ENCODE results near the gene ENOX1. TPM values are rescaled to one million over a fixed set of nuclear protein-coding genes. Genes with fewer than 3 reads are reported as not detected.
A peak's percentile ranks its signal among the peaks of the same experiment; 100 is the strongest.

ENOX1 gene
- total and polyA plus RNA-seq, 8 donors: 0.23 to 2.0 (median 0.94) TPM

- FAIRE-seq (no peak), DNase-seq (no peak), ATAC-seq (peak in 1 of 4 donors; percentile 45)
- WGBS, 2 donors: 45 to 60% methylated on average over 4 of the region's 4 CpGs
- H3K9me3 ChIP-seq: no peaks in the 10 kb centered on the region
- no peak overlapping the region for H3K4me3 ChIP-seq
- H3K27ac ChIP-seq: no peak overlapping the region
- no peaks in the 10 kb centered on the region for H3K4me1 ChIP-seq
- no peak for TF ChIP-seq CTCF (IDR thresholded peaks at IDR 0.05)
- intact Hi-C loops (cut with DNase I): no loop called here
- no peaks in the 10 kb centered on the region for H3K27me3 ChIP-seq
- H3K36me3 ChIP-seq: no peaks in the 10 kb centered on the region
Observed at GRCh38 chr13:43196086-43196621, 590.6 kb downstream of the ENOX1 start.

GRCh38 chr13:43195551-43195950 lies 591.2 kb downstream of the ENOX1 start:
- H3K4me3 ChIP-seq: no peak overlapping the region
- H3K9me3 ChIP-seq: no peaks in the 10 kb centered on the region
- WGBS, 2 donors: 74 to 77% methylated on average over 4 of the region's 4 CpGs
- no peaks in the 10 kb centered on the region for H3K27me3 ChIP-seq
- intact Hi-C loops (cut with DNase I): no loop called here
- ATAC-seq (no peak), DNase-seq (no peak), FAIRE-seq (no peak)
- H3K27ac ChIP-seq: no peak overlapping the region
- H3K36me3 ChIP-seq: no peaks in the 10 kb centered on the region
- TF ChIP-seq CTCF (IDR thresholded peaks at IDR 0.05): no peak
- no peaks in the 10 kb centered on the region for H3K4me1 ChIP-seq

GRCh38 chr13:43195112-43195511 lies 591.7 kb downstream of the ENOX1 start:
- intact Hi-C loops (cut with DNase I): no loop called here
- H3K4me1 ChIP-seq: no peaks in the 10 kb centered on the region
- ATAC-seq (no peak), FAIRE-seq (no peak), DNase-seq (no peak)
- H3K36me3 ChIP-seq: no peaks in the 10 kb centered on the region
- H3K9me3 ChIP-seq: no peaks in the 10 kb centered on the region
- no peak overlapping the region for H3K4me3 ChIP-seq
- no peak overlapping the region for H3K27ac ChIP-seq
- TF ChIP-seq CTCF (IDR thresholded peaks at IDR 0.05): no peak
- 75 to 80% methylated on average over 4 of the region's 4 CpGs for WGBS, 2 donors
- no peaks in the 10 kb centered on the region for H3K27me3 ChIP-seq

GRCh38 chr13:43193789-43194420 lies 592.9 kb downstream of the ENOX1 start:
- no peak for DNase-seq
- WGBS, 2 donors: 87 to 88% methylated on average over 14 of the region's 14 CpGs
- no peaks in the 10 kb centered on the region for H3K27me3 ChIP-seq
- H3K27ac ChIP-seq: no peak overlapping the region
- ATAC-seq: no peak
- FAIRE-seq: no peak
- no peaks in the 10 kb centered on the region for H3K4me1 ChIP-seq
- no peaks in the 10 kb centered on the region for H3K9me3 ChIP-seq
- H3K36me3 ChIP-seq: no peaks in the 10 kb centered on the region
- no peak for TF ChIP-seq CTCF (IDR thresholded peaks at IDR 0.05)
- intact Hi-C loops (cut with DNase I): no loop called here
- H3K4me3 ChIP-seq: no peak overlapping the region

- Histone ChIP-seq H3K4me3 (no peak overlapping the region), H3K27me3 (no peaks in the 10 kb centered on the region), H3K27ac (no peak overlapping the region), H3K9me3 (no peaks in the 10 kb centered on the region), H3K36me3 (no peaks in the 10 kb centered on the region), H3K4me1 (no peaks in the 10 kb centered on the region)
- DNase-seq (no peak), ATAC-seq (no peak), FAIRE-seq (no peak)
- WGBS, 2 donors: 80 to 88% methylated on average over 1 of the region's 1 CpG
- no peak for TF ChIP-seq CTCF (IDR thresholded peaks at IDR 0.05)
- intact Hi-C loops (cut with DNase I): no loop called here
Observed at GRCh38 chr13:43191546-43191945, 595.2 kb downstream of the ENOX1 start.
